Spleen (tissue), 7 donors: ENCODE data around the gene ETV2.

Source experiments
- POLR2A ChIP-seq, 3 donors: fragments of 450-650 bp; IDR thresholded peaks; one replicate each; pipeline ENCODE4 v1.5.1; 2017; ENCODE audit warnings: antibody characterized with exemption in 3 of 3, mild to moderate bottlenecking in 1 of 3
- POLR2AphosphoS5 ChIP-seq, 3 donors: sonication (generic); formaldehyde crosslinking; IDR thresholded peaks; one replicate each; pipeline ENCODE4 v1.5.1; 2017; ENCODE audit warnings: antibody characterized with exemption in 3 of 3
- TF ChIP-seq, protein P1 (sequence below), 11 experiments: fragments of 200-600 bp in 7 of 11; fragments of 450-650 bp in 4 of 11; sonication (generic) in 4 of 11; IDR thresholded peaks in 8 of 11; conservative IDR thresholded peaks in 3 of 11; 1 replicate in 7 of 11; 2 replicates in 4 of 11; pipeline versions ENCODE4 v1.4.0 to v1.8.0; 2016 to 2021; ENCODE audit warnings: antibody characterized with exemption in 11 of 11, inconsistent platforms in 4 of 11, mild to moderate bottlenecking in 1 of 11
- donor health status: DM: no; HTN: no; CAD: no; lungs with moderate emphysema.
- donor health status: DM: no; HTN: no; CAD: no.
- donor health status: DM: no; HTN: no; CAD: no.

DNA sequence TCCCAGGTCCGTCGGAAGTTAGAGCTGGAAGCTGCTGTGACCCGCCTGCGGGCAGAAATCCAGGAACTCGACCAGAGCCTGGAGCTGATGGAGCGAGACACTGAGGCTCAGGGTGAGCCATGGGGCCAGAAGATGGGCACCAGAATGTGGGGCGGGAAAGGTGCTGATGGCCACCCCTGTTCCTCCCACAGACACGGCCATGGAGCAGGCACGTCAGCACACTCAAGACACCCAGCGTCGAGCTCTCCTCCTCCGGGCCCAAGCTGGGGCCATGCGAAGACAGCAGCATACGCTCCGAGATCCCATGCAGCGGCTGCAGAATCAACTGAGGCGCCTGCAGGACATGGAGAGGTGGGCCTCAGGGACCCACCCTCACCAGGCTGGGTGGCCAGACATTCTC, 26.5 kb upstream of the ETV2 start:
- TF ChIP-seq, protein P1, sequence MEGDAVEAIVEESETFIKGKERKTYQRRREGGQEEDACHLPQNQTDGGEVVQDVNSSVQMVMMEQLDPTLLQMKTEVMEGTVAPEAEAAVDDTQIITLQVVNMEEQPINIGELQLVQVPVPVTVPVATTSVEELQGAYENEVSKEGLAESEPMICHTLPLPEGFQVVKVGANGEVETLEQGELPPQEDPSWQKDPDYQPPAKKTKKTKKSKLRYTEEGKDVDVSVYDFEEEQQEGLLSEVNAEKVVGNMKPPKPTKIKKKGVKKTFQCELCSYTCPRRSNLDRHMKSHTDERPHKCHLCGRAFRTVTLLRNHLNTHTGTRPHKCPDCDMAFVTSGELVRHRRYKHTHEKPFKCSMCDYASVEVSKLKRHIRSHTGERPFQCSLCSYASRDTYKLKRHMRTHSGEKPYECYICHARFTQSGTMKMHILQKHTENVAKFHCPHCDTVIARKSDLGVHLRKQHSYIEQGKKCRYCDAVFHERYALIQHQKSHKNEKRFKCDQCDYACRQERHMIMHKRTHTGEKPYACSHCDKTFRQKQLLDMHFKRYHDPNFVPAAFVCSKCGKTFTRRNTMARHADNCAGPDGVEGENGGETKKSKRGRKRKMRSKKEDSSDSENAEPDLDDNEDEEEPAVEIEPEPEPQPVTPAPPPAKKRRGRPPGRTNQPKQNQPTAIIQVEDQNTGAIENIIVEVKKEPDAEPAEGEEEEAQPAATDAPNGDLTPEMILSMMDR (IDR thresholded peaks at IDR 0.05 in 8 of 11, conservative IDR thresholded peaks at IDR 0.05 in 3 of 11): no peak
- TF ChIP-seq POLR2AphosphoS5 (IDR thresholded peaks at IDR 0.05): no peak
- TF ChIP-seq POLR2A (IDR thresholded peaks at IDR 0.05): no peak
